WTC11 (cell line): ENCODE data around the gene PLEKHA6. TPM values are rescaled to one million over a fixed set of nuclear protein-coding genes. Genes with fewer than 3 reads are reported as not detected.

Source experiments
- ATAC-seq: fragments of 200-7000 bp; cut with Tn5 transposase; 2 replicates; pipeline ENCODE4 v1.10.0; 2021; ENCODE audit warnings: mild to moderate bottlenecking, moderate library complexity
- CTCF ChIA-PET: fragments of 300-600 bp; sonication (Branson Sonifier 250); formaldehyde crosslinking; loops from one replicate; lab custom pipeline; 2021; ENCODE audit warnings: antibody characterized with exemption; lab: Charles Lee
- POLR2A ChIA-PET: fragments of 350-600 bp; sonication (Branson Sonifier 250); formaldehyde crosslinking; loops from one replicate; lab custom pipeline; 2021; ENCODE audit warnings: antibody characterized with exemption; lab: Charles Lee
- DNase-seq: peaks from one replicate; pipeline ENCODE4 v3.0.0; 2021; ENCODE audit warnings: low spot score
- H3K27ac Mint-ChIP-seq: 2 replicates; pipeline ENCODE4 v1.8.0; 2021; ENCODE audit warnings: mixed read lengths
- H3K27me3 Mint-ChIP-seq: 2 replicates; pipeline ENCODE4 v1.8.0; 2021; ENCODE audit warnings: low read depth, mild to moderate bottlenecking, moderate library complexity, mixed read lengths
- H3K36me3 Mint-ChIP-seq: 2 replicates; pipeline ENCODE4 v1.8.0; 2021; ENCODE audit warnings: mixed read lengths
- H3K4me1 Mint-ChIP-seq: 2 replicates; pipeline ENCODE4 v1.8.0; 2022; ENCODE audit warnings: mixed read lengths
- H3K4me3 Mint-ChIP-seq: 2 replicates; pipeline ENCODE4 v1.8.0; 2021; ENCODE audit warnings: mild to moderate bottlenecking, moderate library complexity, mixed read lengths
- H3K9me3 Mint-ChIP-seq: 2 replicates; pipeline ENCODE4 v1.8.0; 2021; ENCODE audit warnings: mixed read lengths
- CBFB ChIP-seq: sonication (generic); formaldehyde crosslinking; IDR thresholded peaks from 2 replicates; pipeline ENCODE4 v1.8.1; 2022; ENCODE audit warnings: mild to moderate bottlenecking, low read depth, missing genetic modification reagents
- GRHL2 ChIP-seq: fragments of 250-450 bp; sonication (Bioruptor Pico); IDR thresholded peaks from 2 replicates; pipeline ENCODE4 v1.8.0; 2022; ENCODE audit warnings: mild to moderate bottlenecking, moderate library complexity; ENCODE audit not compliant: insufficient replicate concordance, severe bottlenecking
- JAZF1 ChIP-seq: fragments of 250-450 bp; sonication (Bioruptor Pico); IDR thresholded peaks from 2 replicates; pipeline ENCODE4 v1.9.0; 2021; ENCODE audit warnings: moderate library complexity, mild to moderate bottlenecking, inconsistent platforms
- NFATC4 ChIP-seq: fragments of 250-450 bp; sonication (Bioruptor Pico); IDR thresholded peaks from 2 replicates; pipeline ENCODE4 v1.9.0; 2021; ENCODE audit warnings: mild to moderate bottlenecking
- TEAD1 ChIP-seq: sonication (generic); formaldehyde crosslinking; IDR thresholded peaks from 2 replicates; pipeline ENCODE4 v1.8.0; 2022; ENCODE audit warnings: mild to moderate bottlenecking, missing genetic modification reagents
- TEAD4 ChIP-seq: sonication (generic); formaldehyde crosslinking; IDR thresholded peaks from 2 replicates; pipeline ENCODE4 v1.8.0; 2022; ENCODE audit warnings: mild to moderate bottlenecking, missing genetic modification reagents
- ZNF219 ChIP-seq: sonication (generic); formaldehyde crosslinking; IDR thresholded peaks from 2 replicates; pipeline ENCODE4 v1.8.0; 2023; ENCODE audit warnings: missing genetic modification reagents, mild to moderate bottlenecking, borderline replicate concordance
- total RNA-seq: library from RNA; stranded (reverse); gene quantifications from 3 replicates; pipeline ENCODE4 v1.2.3, GENCODE V29; 2021
- TF ChIP-seq, protein P1 (sequence below): fragments of 200-600 bp; IDR thresholded peaks from 2 replicates; pipeline ENCODE4 v1.8.0; 2022; ENCODE audit warnings: antibody characterized with exemption
- TF ChIP-seq, protein P2 (sequence below): fragments of 250-450 bp; sonication (Bioruptor Pico); IDR thresholded peaks from 2 replicates; pipeline ENCODE4 v2.1.2; 2022; ENCODE audit warnings: mild to moderate bottlenecking, moderate library complexity
- TF ChIP-seq, protein P3 (sequence below): fragments of 250-450 bp; sonication (Bioruptor Pico); IDR thresholded peaks from 2 replicates; pipeline ENCODE4 v1.9.0; 2021; ENCODE audit warnings: moderate library complexity, mild to moderate bottlenecking, inconsistent platforms, borderline replicate concordance
- TF ChIP-seq, protein P4 (sequence below): sonication (generic); formaldehyde crosslinking; IDR thresholded peaks from 2 replicates; pipeline ENCODE4 v1.8.0; 2023; ENCODE audit warnings: missing genetic modification reagents, mild to moderate bottlenecking, borderline replicate concordance
- TF ChIP-seq, protein P5 (sequence below): sonication (generic); formaldehyde crosslinking; IDR thresholded peaks from 2 replicates; pipeline ENCODE4 v1.8.1; 2023; ENCODE audit warnings: mild to moderate bottlenecking, missing genetic modification reagents
- TF ChIP-seq, protein P6 (sequence below): sonication (generic); formaldehyde crosslinking; IDR thresholded peaks from 2 replicates; pipeline ENCODE4 v1.8.1; 2023; ENCODE audit warnings: mild to moderate bottlenecking, missing genetic modification reagents, borderline replicate concordance

Gene PLEKHA6
- total RNA-seq, 1 experiment from 2014 or later = 11.6 TPM

DNA sequence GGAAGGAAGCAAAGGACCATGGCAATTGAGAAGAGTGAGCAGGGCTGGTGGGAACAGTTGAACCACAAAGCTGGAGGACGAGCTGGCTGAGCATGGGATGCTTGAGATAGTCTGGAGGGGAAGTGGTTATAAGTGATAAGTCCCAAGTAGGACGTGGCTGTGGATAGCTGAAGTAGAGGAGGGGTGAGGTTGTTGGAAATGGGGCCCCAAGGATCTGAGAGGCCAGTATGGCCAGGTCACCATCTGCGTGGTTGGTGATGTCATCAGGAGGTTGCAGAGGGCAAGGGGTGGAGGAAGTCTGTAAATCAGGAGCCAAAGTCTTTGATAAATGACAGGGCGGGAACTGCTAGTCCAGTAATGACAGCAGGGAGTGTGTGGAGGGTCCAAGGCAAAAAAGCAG, 182.6 kb downstream of the PLEKHA6 start (continued):
- TF ChIP-seq, protein P1, sequence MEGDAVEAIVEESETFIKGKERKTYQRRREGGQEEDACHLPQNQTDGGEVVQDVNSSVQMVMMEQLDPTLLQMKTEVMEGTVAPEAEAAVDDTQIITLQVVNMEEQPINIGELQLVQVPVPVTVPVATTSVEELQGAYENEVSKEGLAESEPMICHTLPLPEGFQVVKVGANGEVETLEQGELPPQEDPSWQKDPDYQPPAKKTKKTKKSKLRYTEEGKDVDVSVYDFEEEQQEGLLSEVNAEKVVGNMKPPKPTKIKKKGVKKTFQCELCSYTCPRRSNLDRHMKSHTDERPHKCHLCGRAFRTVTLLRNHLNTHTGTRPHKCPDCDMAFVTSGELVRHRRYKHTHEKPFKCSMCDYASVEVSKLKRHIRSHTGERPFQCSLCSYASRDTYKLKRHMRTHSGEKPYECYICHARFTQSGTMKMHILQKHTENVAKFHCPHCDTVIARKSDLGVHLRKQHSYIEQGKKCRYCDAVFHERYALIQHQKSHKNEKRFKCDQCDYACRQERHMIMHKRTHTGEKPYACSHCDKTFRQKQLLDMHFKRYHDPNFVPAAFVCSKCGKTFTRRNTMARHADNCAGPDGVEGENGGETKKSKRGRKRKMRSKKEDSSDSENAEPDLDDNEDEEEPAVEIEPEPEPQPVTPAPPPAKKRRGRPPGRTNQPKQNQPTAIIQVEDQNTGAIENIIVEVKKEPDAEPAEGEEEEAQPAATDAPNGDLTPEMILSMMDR = no peak
- TF ChIP-seq, protein P2, sequence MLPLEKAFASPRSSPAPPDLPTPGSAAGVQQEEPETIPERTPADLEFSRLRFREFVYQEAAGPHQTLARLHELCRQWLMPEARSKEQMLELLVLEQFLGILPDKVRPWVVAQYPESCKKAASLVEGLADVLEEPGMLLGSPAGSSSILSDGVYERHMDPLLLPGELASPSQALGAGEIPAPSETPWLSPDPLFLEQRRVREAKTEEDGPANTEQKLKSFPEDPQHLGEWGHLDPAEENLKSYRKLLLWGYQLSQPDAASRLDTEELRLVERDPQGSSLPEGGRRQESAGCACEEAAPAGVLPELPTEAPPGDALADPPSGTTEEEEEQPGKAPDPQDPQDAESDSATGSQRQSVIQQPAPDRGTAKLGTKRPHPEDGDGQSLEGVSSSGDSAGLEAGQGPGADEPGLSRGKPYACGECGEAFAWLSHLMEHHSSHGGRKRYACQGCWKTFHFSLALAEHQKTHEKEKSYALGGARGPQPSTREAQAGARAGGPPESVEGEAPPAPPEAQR (CRISPR knock-in tag) = no peak
- no peak for TF ChIP-seq GRHL2 (CRISPR knock-in tag)
- TF ChIP-seq, protein P3, sequence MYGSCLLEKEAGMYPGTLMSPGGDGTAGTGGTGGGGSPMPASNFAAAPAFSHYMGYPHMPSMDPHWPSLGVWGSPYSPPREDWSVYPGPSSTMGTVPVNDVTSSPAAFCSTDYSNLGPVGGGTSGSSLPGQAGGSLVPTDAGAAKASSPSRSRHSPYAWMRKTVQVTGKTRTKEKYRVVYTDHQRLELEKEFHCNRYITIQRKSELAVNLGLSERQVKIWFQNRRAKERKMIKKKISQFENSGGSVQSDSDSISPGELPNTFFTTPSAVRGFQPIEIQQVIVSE (CRISPR knock-in tag) = no peak

DNA sequence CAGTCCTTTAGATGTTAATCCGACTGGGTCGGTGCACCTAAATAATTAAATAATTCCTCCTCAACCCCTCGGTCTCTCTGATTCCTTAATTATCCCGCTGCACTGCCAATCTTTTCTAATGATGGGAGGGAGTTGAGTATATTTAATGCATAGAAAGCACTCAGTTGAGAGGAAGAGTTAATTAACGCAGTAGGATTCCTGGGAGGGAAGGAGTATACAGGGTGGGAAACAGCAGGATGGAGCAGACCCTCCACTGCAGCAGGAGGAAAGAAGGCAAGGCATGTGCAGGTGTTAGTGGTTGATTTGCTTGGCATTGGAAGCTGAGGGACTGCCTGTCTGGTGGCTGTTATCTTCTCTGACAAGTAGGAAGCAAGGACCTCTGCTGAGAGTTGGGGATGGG, 183.7 kb downstream of the PLEKHA6 start:
- no peak for ATAC-seq
- H3K4me1 Mint-ChIP-seq = no peaks in the 10 kb centered on the region
- POLR2A ChIA-PET = interaction anchor here (0.6 kb wide), 1 partner anchor 18 kb away, joined by 4 read pairs; no protein-coding TSS in a partner anchor
- TF ChIP-seq ZNF219 (CRISPR knock-in tag) = no peak
- TF ChIP-seq, protein P4, sequence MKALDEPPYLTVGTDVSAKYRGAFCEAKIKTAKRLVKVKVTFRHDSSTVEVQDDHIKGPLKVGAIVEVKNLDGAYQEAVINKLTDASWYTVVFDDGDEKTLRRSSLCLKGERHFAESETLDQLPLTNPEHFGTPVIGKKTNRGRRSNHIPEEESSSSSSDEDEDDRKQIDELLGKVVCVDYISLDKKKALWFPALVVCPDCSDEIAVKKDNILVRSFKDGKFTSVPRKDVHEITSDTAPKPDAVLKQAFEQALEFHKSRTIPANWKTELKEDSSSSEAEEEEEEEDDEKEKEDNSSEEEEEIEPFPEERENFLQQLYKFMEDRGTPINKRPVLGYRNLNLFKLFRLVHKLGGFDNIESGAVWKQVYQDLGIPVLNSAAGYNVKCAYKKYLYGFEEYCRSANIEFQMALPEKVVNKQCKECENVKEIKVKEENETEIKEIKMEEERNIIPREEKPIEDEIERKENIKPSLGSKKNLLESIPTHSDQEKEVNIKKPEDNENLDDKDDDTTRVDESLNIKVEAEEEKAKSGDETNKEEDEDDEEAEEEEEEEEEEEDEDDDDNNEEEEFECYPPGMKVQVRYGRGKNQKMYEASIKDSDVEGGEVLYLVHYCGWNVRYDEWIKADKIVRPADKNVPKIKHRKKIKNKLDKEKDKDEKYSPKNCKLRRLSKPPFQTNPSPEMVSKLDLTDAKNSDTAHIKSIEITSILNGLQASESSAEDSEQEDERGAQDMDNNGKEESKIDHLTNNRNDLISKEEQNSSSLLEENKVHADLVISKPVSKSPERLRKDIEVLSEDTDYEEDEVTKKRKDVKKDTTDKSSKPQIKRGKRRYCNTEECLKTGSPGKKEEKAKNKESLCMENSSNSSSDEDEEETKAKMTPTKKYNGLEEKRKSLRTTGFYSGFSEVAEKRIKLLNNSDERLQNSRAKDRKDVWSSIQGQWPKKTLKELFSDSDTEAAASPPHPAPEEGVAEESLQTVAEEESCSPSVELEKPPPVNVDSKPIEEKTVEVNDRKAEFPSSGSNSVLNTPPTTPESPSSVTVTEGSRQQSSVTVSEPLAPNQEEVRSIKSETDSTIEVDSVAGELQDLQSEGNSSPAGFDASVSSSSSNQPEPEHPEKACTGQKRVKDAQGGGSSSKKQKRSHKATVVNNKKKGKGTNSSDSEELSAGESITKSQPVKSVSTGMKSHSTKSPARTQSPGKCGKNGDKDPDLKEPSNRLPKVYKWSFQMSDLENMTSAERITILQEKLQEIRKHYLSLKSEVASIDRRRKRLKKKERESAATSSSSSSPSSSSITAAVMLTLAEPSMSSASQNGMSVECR (CRISPR knock-in tag) = no peak
- TF ChIP-seq NFATC4 = no peak
- no peak for TF ChIP-seq TEAD1
- no peak for TF ChIP-seq TEAD4 (CRISPR knock-in tag)
- no peak for DNase-seq
- H3K27me3 Mint-ChIP-seq = peaks cover 45% of the 10 kb centered on the region
- H3K4me3 Mint-ChIP-seq = no peak overlapping the region
- CTCF ChIA-PET = interaction anchor here (1.4 to 4.9 kb wide), 5 partner anchors 13 to 38 kb away, joined by 3 to 20 read pairs (median 5); partner anchors contain the start of gene GOLT1A
- peaks cover 4% of the 10 kb centered on the region for H3K36me3 Mint-ChIP-seq
- H3K27ac Mint-ChIP-seq = no peak overlapping the region
- peaks cover 28% of the 10 kb centered on the region for H3K9me3 Mint-ChIP-seq

DNA sequence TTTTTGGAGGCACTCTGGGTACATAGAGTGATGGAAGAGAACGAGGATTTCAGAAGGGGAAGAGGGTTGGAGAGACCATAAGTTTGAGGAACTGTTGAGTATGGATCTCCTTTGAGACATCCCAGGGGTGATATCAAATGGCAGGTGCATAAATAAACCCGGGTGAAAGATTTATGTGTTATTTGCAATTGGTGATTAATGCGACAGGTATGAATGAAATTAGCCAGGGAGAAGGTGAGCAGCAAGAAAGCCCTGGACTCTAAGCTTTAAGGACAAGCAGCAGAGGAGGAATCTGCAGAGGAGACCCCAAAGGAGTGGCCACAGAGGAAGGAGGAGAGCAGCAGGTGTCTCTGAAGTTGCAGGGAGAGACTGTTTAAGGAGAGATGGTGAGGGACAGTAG, 184.8 kb downstream of the PLEKHA6 start:
- CTCF ChIA-PET = interaction anchor here (1.4 to 2.0 kb wide), 3 partner anchors 13 to 39 kb away, joined by 5 to 9 read pairs (median 5); partner anchors contain the start of gene GOLT1A
- ATAC-seq (no peak), DNase-seq (no peak)
- Mint-ChIP-seq H3K9me3 (peaks cover 27% of the 10 kb centered on the region), H3K27me3 (peaks cover 44% of the 10 kb centered on the region), H3K36me3 (peaks cover 14% of the 10 kb centered on the region), H3K4me1 (no peaks in the 10 kb centered on the region), H3K4me3 (no peak overlapping the region), H3K27ac (no peak overlapping the region)
- POLR2A ChIA-PET = no interaction called here
- TF ChIP-seq JAZF1 (CRISPR knock-in tag) (no peak), CBFB (no peak)
- TF ChIP-seq, protein P5, sequence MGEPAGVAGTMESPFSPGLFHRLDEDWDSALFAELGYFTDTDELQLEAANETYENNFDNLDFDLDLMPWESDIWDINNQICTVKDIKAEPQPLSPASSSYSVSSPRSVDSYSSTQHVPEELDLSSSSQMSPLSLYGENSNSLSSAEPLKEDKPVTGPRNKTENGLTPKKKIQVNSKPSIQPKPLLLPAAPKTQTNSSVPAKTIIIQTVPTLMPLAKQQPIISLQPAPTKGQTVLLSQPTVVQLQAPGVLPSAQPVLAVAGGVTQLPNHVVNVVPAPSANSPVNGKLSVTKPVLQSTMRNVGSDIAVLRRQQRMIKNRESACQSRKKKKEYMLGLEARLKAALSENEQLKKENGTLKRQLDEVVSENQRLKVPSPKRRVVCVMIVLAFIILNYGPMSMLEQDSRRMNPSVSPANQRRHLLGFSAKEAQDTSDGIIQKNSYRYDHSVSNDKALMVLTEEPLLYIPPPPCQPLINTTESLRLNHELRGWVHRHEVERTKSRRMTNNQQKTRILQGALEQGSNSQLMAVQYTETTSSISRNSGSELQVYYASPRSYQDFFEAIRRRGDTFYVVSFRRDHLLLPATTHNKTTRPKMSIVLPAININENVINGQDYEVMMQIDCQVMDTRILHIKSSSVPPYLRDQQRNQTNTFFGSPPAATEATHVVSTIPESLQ (CRISPR knock-in tag) = no peak
- TF ChIP-seq, protein P4 (CRISPR knock-in tag) = no peak
- TF ChIP-seq, protein P6, sequence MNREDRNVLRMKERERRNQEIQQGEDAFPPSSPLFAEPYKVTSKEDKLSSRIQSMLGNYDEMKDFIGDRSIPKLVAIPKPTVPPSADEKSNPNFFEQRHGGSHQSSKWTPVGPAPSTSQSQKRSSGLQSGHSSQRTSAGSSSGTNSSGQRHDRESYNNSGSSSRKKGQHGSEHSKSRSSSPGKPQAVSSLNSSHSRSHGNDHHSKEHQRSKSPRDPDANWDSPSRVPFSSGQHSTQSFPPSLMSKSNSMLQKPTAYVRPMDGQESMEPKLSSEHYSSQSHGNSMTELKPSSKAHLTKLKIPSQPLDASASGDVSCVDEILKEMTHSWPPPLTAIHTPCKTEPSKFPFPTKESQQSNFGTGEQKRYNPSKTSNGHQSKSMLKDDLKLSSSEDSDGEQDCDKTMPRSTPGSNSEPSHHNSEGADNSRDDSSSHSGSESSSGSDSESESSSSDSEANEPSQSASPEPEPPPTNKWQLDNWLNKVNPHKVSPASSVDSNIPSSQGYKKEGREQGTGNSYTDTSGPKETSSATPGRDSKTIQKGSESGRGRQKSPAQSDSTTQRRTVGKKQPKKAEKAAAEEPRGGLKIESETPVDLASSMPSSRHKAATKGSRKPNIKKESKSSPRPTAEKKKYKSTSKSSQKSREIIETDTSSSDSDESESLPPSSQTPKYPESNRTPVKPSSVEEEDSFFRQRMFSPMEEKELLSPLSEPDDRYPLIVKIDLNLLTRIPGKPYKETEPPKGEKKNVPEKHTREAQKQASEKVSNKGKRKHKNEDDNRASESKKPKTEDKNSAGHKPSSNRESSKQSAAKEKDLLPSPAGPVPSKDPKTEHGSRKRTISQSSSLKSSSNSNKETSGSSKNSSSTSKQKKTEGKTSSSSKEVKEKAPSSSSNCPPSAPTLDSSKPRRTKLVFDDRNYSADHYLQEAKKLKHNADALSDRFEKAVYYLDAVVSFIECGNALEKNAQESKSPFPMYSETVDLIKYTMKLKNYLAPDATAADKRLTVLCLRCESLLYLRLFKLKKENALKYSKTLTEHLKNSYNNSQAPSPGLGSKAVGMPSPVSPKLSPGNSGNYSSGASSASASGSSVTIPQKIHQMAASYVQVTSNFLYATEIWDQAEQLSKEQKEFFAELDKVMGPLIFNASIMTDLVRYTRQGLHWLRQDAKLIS = no peak
